ENCODE results near the gene SDR42E1. TPM values are rescaled to one million over a fixed set of nuclear protein-coding genes. Genes with fewer than 3 reads are reported as not detected.

SDR42E1 gene
- total and polyA plus RNA-seq, 12 donors, result 0.36 to 1.6 (median 1.0) TPM

GRCh38 chr16:82031116-82032084 lies 20.1 kb upstream of the SDR42E1 start:
- intact Hi-C loops (cut with DNase I), result loop anchor here in 9 of 10 donors (2.0 to 10.0 kb wide), 5 partner anchors 193 to 203 kb away; no protein-coding TSS in a partner anchor
- peaks cover 0 to 14% (median 5%) of the 10 kb centered on the region in 7 donors for H3K27me3 ChIP-seq
- H3K4me1 ChIP-seq, result no peaks in the 10 kb centered on the region
- peak in 7 of 9 donors; percentile 25 to 53 (median 46) for TF ChIP-seq CTCF (IDR thresholded peaks at IDR 0.05)
- no peak for ATAC-seq
- H3K36me3 ChIP-seq, result no peaks in the 10 kb centered on the region
- no peaks in the 10 kb centered on the region for H3K9me3 ChIP-seq
- WGBS, 2 donors, result 62 to 67% methylated on average over 13 of the region's 13 CpGs
- no peak overlapping the region for H3K4me3 ChIP-seq
- no peak overlapping the region for H3K27ac ChIP-seq
- DNase-seq, result no peak

GRCh38 chr16:82027629-82028064 lies 16.4 kb upstream of the SDR42E1 start:
- Histone ChIP-seq H3K4me1 (no peaks in the 10 kb centered on the region), H3K9me3 (no peaks in the 10 kb centered on the region), H3K27ac (no peak overlapping the region), H3K27me3 (peaks cover 0 to 27% (median 8%) of the 10 kb centered on the region in 7 donors), H3K4me3 (no peak overlapping the region), H3K36me3 (no peaks in the 10 kb centered on the region)
- DNase-seq (no peak), ATAC-seq (no peak)
- TF ChIP-seq CTCF (IDR thresholded peaks at IDR 0.05), result no peak
- intact Hi-C loops (cut with DNase I), result no loop called here
- WGBS, 2 donors, result 86 to 90% methylated on average over 7 of the region's 7 CpGs

GRCh38 chr16:82024883-82025282 lies 13.6 kb upstream of the SDR42E1 start:
- DNase-seq (no peak), ATAC-seq (no peak)
- no peaks in the 10 kb centered on the region for H3K9me3 ChIP-seq
- H3K36me3 ChIP-seq, result no peaks in the 10 kb centered on the region
- WGBS, 2 donors, result 87 to 90% methylated on average over 4 of the region's 4 CpGs
- TF ChIP-seq CTCF (IDR thresholded peaks at IDR 0.05), result no peak
- H3K27me3 ChIP-seq, result peaks cover 0 to 30% (median 8%) of the 10 kb centered on the region in 7 donors
- H3K4me1 ChIP-seq, result no peaks in the 10 kb centered on the region
- intact Hi-C loops (cut with DNase I), result no loop called here
- H3K27ac ChIP-seq, result no peak overlapping the region
- no peak overlapping the region for H3K4me3 ChIP-seq

- ATAC-seq (no peak), DNase-seq (no peak)
- no peaks in the 10 kb centered on the region for H3K36me3 ChIP-seq
- H3K27ac ChIP-seq, result no peak overlapping the region
- intact Hi-C loops (cut with DNase I), result no loop called here
- H3K27me3 ChIP-seq, result peaks cover 0 to 30% (median 8%) of the 10 kb centered on the region in 7 donors
- H3K4me3 ChIP-seq, result no peak overlapping the region
- TF ChIP-seq CTCF (IDR thresholded peaks at IDR 0.05), result no peak
- 88 to 89% methylated on average over 1 of the region's 1 CpG for WGBS, 2 donors
- H3K4me1 ChIP-seq, result no peaks in the 10 kb centered on the region
- no peaks in the 10 kb centered on the region for H3K9me3 ChIP-seq
These were observed 13.0 kb upstream of the SDR42E1 start for GRCh38 chr16:82024316-82024715.

Measured in heart right ventricle (tissue), 16 donors.